A673 (cell line): ENCODE measurements around the gene MUL1. TPM values are rescaled to one million over a fixed set of nuclear protein-coding genes. Genes with fewer than 3 reads are reported as not detected.

Experiments
- BruUV-seq: library from RNA; stranded (reverse); fragments of 400-500 nt; replicated peaks from 2 replicates; lab custom pipeline; 2021; lab: Mats Ljungman, UMichigan
- CTCF ChIA-PET: fragments of 300-600 bp; sonication (Branson Sonifier 250); formaldehyde crosslinking; loops from one replicate; lab custom pipeline; 2022; ENCODE audit warnings: antibody characterized with exemption; lab: Charles Lee
- POLR2A ChIA-PET: fragments of 300-600 bp; sonication (Branson Sonifier 250); formaldehyde crosslinking; loops from one replicate; lab custom pipeline; 2022; ENCODE audit warnings: antibody characterized with exemption; ENCODE audit not compliant: low non-redundant PET; lab: Charles Lee
- DNase-seq: peaks from one replicate; pipeline ENCODE4 v3.0.0-alpha.2; 2015; ENCODE audit warnings: low spot score
- H3K27ac ChIP-seq: fragments of 200-600 bp; sonication (generic); 2 replicates; pipeline ENCODE4 v1.5.1; 2016; ENCODE audit warnings: mixed run types, low read depth, mild to moderate bottlenecking, mixed read lengths, antibody characterized with exemption, low read length; ENCODE audit not compliant: poor library complexity, severe bottlenecking
- H3K27me3 ChIP-seq: fragments of 200-600 bp; sonication (generic); replicated peaks from 2 replicates; pipeline ENCODE4 v1.6.1; 2017; ENCODE audit warnings: mixed run types, low read depth, mild to moderate bottlenecking, mixed read lengths, antibody characterized with exemption, low read length; ENCODE audit not compliant: insufficient read depth, poor library complexity
- H3K36me3 ChIP-seq: fragments of 200-600 bp; sonication (generic); 2 replicates; pipeline ENCODE4 v1.6.1; 2016; ENCODE audit warnings: mixed run types, mild to moderate bottlenecking, mixed read lengths, antibody characterized with exemption, low read length; ENCODE audit not compliant: insufficient read depth, poor library complexity, severe bottlenecking
- H3K4me1 ChIP-seq: fragments of 200-600 bp; sonication (generic); 2 replicates; pipeline ENCODE4 v1.6.1; 2017; ENCODE audit warnings: mixed run types, mild to moderate bottlenecking, mixed read lengths, antibody characterized with exemption, low read length; ENCODE audit not compliant: insufficient read depth, poor library complexity, severe bottlenecking
- H3K4me3 ChIP-seq: fragments of 200-600 bp; sonication (generic); 2 replicates; pipeline ENCODE4 v1.5.1; 2016; ENCODE audit warnings: low read depth, mixed run types, mild to moderate bottlenecking, mixed read lengths, low read length; ENCODE audit not compliant: poor library complexity, severe bottlenecking
- H3K9me3 ChIP-seq: fragments of 200-600 bp; sonication (generic); 2 replicates; pipeline ENCODE4 v1.6.1; 2016; ENCODE audit warnings: mixed run types, low read depth, mild to moderate bottlenecking, mixed read lengths, antibody characterized with exemption, low read length; ENCODE audit not compliant: poor library complexity, severe bottlenecking
- EZH2 ChIP-seq: fragments of 200-600 bp; sonication (generic); IDR thresholded peaks from 2 replicates; pipeline ENCODE4 v1.6.1; 2017; ENCODE audit warnings: borderline replicate concordance, low read depth, mild to moderate bottlenecking, mixed read lengths, antibody characterized with exemption, low read length; ENCODE audit not compliant: poor library complexity, severe bottlenecking
- intact Hi-C: fragments of 100-400 bp; cut with micrococcal nuclease; formaldehyde crosslinking; loops from one replicate; pipeline ENCODE4 v1.10.0; 2022; ENCODE audit not compliant: unreplicated experiment
- total RNA-seq: library from RNA; stranded (reverse); gene quantifications from 2 replicates; pipeline ENCODE4 v1.2.3, GENCODE V29; 2021
- TF ChIP-seq, protein P1 (sequence below): fragments of 300-800, 200-600 bp; sonication (generic); conservative IDR thresholded peaks from 2 replicates; pipeline ENCODE4 v1.5.1; 2017; ENCODE audit warnings: low read depth, mild to moderate bottlenecking, antibody characterized with exemption, low read length, moderate library complexity, mixed read lengths

The MUL1 gene
- total RNA-seq, 1 experiment from 2014 or later, result 21.6 TPM

DNA sequence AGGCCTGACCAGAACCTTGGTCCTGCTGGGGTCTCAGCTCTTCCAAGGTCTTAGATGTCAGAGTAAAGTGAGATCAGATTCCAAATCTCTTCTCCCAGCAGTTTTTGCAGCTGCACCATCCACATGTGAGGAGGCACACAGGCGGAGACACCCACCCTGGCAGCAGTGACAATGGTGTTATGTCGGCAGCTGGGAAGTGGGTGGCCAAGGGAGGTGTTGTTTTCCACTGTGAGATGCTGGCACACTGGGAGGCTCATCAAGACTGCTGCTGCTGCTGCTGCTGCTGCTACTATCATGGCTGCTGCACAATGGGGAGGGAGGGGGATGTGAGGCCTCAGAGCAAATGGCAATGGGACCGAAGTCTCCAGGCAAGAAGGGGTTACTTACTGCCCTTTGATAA is 45.6 kb downstream of the MUL1 start:
- H3K4me1 ChIP-seq, result no peaks in the 10 kb centered on the region
- BruUV-seq, result no TSS peak
- TF ChIP-seq EZH2, result no peak
- TF ChIP-seq, protein P1, sequence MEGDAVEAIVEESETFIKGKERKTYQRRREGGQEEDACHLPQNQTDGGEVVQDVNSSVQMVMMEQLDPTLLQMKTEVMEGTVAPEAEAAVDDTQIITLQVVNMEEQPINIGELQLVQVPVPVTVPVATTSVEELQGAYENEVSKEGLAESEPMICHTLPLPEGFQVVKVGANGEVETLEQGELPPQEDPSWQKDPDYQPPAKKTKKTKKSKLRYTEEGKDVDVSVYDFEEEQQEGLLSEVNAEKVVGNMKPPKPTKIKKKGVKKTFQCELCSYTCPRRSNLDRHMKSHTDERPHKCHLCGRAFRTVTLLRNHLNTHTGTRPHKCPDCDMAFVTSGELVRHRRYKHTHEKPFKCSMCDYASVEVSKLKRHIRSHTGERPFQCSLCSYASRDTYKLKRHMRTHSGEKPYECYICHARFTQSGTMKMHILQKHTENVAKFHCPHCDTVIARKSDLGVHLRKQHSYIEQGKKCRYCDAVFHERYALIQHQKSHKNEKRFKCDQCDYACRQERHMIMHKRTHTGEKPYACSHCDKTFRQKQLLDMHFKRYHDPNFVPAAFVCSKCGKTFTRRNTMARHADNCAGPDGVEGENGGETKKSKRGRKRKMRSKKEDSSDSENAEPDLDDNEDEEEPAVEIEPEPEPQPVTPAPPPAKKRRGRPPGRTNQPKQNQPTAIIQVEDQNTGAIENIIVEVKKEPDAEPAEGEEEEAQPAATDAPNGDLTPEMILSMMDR, result no peak
- H3K27me3 ChIP-seq, result peaks cover 38% of the 10 kb centered on the region
- POLR2A ChIA-PET, result no interaction called here
- H3K36me3 ChIP-seq, result no peaks in the 10 kb centered on the region
- no peaks in the 10 kb centered on the region for H3K9me3 ChIP-seq
- DNase-seq, result no peak
- H3K27ac ChIP-seq, result no peak overlapping the region
- CTCF ChIA-PET, result no interaction called here
- H3K4me3 ChIP-seq, result no peak overlapping the region
- intact Hi-C loops, result no loop called here

DNA sequence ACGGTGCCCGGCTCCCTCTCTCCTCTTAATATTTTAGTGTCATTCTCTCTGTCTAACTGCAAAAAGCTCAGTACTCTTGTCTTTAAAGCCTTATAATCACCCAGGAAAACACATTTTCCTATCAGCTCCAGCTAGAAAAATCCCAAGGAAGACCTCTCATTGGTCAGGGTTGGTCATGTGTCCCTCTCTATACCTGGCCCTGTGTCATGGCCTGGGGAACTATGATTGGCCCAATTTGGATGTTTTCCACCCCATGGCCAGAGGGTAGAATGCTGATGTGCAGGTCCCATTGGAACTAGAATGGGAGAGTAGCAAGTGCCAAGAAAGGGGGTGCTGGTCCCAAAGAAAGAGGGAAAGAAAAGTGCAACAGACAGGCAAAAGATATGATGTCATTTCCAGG is 49.2 kb downstream of the MUL1 start:
- intact Hi-C loops, result no loop called here
- POLR2A ChIA-PET, result no interaction called here
- CTCF ChIA-PET, result no interaction called here

DNA sequence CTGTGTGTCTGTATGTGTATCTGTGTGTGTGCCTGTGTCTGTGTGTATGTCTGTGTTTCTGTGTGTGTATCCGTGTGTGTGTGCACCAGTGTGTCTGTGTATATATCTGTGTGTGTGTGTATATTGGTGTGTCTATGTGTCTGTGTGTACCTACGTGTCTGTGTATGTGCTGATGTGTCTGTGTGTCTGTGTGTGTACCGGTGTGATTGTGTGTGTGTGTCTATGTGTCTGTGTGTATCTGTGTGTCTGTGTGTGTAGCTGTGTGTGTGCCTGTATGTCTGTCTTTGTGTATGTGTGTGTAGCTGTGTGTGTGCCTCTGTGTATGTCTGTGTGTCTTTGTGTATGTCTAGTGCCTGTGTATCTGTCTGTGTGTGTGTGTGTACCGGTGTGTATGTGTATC is 53.9 kb downstream of the MUL1 start:
- ChIA-PET CTCF (no interaction called here), POLR2A (no interaction called here)
- TF ChIP-seq, protein P1, result no peak
- TF ChIP-seq EZH2, result no peak
- Histone ChIP-seq H3K27me3 (peaks cover 27% of the 10 kb centered on the region), H3K9me3 (no peaks in the 10 kb centered on the region), H3K4me1 (no peaks in the 10 kb centered on the region), H3K4me3 (no peak overlapping the region), H3K36me3 (no peaks in the 10 kb centered on the region), H3K27ac (no peak overlapping the region)
- intact Hi-C loops, result no loop called here
- DNase-seq, result no peak
- BruUV-seq, result no TSS peak

More for the DNA sequence above, 49.2 kb downstream of the MUL1 start:
- no peak overlapping the region for H3K4me3 ChIP-seq
- no peaks in the 10 kb centered on the region for H3K36me3 ChIP-seq
- H3K27me3 ChIP-seq, result peaks cover 27% of the 10 kb centered on the region
- no peaks in the 10 kb centered on the region for H3K9me3 ChIP-seq
- H3K4me1 ChIP-seq, result no peaks in the 10 kb centered on the region
- DNase-seq, result no peak
- TF ChIP-seq, protein P1, result no peak
- no peak for TF ChIP-seq EZH2
- no TSS peak for BruUV-seq
- no peak overlapping the region for H3K27ac ChIP-seq
